HL-60/S4 (cell line): ENCODE data around the gene ERBB2.
"Not testable (repeated sequence)": the region's sequence is repeated elsewhere in the genome, so short reads cannot be mapped to it uniquely, and the experiment has no call there.

Experiments
- in situ Hi-C: fragments of 300-500 bp; cut with MboI; formaldehyde crosslinking; loops from 2 replicates; pipeline ENCODE4 v1.14.3; 2022; ENCODE audit warnings: low sequenced_read_pairs

ERBB2 gene

DNA sequence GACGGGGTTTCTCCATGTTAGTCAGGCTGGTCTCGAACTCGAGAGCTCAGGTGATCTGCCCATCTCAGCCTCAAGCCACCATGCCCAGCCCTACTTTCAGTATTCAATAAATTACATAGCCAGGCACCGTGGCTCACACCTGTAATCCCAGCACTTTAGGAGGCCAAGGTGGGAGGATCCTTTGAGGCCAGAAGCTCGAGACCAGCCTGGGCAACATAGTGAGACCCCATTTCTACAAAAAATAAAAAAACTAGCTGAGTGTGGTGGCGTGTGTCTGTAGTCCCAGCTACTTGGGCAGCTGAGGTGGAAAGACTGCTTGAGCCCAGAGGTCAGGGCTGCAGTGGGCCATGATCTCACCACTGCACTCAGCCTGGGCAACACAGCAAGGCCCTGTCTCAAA lies 22.2 kb downstream of the ERBB2 start:
- in situ Hi-C loops, result no loop called here

DNA sequence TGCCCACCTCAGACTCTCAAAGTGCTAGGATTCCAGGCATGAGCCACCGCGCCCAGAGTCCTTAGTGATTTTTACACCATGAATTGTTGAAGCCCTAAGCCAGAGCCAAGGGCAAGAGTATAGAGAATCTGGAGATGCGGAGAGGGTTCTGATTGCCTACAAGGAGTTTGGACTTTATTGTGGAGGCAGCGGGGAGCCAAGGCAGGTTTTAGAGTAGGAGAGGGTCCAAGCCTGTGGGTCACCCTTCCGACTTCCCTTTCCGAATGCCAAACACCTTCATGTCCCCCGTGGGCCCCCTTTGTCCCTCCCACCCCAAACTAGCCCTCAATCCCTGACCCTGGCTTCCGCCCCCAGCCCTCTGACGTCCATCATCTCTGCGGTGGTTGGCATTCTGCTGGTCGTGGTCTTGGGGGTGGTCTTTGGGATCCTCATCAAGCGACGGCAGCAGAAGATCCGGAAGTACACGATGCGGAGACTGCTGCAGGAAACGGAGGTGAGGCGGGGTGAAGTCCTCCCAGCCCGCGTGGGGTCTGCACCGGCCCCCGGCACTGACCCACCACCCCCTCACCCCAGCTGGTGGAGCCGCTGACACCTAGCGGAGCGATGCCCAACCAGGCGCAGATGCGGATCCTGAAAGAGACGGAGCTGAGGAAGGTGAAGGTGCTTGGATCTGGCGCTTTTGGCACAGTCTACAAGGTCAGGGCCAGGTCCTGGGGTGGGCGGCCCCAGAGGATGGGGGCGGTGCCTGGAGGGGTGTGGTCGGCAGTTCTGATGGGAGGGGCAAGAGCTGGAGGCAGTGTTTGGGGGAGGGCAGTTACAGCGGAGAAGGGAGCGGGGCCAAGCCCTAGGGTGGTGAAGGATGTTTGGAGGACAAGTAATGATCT lies 23.3 kb downstream of the ERBB2 start:
- in situ Hi-C loops, result no loop called here

DNA sequence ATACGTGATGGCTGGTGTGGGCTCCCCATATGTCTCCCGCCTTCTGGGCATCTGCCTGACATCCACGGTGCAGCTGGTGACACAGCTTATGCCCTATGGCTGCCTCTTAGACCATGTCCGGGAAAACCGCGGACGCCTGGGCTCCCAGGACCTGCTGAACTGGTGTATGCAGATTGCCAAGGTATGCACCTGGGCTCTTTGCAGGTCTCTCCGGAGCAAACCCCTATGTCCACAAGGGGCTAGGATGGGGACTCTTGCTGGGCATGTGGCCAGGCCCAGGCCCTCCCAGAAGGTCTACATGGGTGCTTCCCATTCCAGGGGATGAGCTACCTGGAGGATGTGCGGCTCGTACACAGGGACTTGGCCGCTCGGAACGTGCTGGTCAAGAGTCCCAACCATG lies 24.9 kb downstream of the ERBB2 start:
- in situ Hi-C loops, result no loop called here

DNA sequence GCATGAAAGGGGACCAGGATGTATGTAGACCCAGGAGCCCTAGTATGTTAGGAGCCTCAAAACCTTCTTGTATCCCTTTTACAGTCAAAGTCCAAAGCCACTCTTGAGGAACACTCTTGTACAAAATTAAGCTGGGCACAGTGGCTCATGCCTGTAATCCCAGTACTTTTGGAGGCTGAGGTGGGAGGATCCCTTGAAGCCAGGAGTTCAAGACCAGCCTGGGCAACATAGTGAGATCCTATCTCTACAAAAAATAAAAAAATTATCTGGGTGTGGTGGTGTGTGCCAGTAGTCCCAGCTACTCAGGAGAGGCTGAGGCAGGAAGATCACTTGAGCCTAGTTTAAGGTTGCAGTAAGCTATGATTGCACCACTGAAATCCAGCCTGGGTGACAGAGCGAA lies 26.1 kb downstream of the ERBB2 start:
- in situ Hi-C loops, result not testable (repeated sequence)

DNA sequence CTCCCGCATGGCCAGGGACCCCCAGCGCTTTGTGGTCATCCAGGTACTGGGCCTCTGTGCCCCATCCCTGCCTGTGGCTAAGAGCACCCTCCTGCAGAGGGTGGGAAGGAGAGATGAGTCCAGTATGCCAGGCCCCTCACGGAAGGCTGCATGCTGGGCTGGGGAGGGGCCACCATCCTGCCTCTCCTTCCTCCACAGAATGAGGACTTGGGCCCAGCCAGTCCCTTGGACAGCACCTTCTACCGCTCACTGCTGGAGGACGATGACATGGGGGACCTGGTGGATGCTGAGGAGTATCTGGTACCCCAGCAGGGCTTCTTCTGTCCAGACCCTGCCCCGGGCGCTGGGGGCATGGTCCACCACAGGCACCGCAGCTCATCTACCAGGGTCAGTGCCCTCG lies 26.8 kb downstream of the ERBB2 start:
- in situ Hi-C loops, result no loop called here

DNA sequence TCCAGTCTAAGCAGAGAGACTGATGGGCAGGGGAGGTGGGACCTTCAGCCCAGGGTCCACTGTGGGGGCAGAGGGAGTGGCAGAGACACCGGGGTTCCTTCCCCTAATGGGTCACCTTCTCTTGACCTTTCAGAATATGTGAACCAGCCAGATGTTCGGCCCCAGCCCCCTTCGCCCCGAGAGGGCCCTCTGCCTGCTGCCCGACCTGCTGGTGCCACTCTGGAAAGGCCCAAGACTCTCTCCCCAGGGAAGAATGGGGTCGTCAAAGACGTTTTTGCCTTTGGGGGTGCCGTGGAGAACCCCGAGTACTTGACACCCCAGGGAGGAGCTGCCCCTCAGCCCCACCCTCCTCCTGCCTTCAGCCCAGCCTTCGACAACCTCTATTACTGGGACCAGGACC lies 27.7 kb downstream of the ERBB2 start:
- in situ Hi-C loops, result no loop called here

DNA sequence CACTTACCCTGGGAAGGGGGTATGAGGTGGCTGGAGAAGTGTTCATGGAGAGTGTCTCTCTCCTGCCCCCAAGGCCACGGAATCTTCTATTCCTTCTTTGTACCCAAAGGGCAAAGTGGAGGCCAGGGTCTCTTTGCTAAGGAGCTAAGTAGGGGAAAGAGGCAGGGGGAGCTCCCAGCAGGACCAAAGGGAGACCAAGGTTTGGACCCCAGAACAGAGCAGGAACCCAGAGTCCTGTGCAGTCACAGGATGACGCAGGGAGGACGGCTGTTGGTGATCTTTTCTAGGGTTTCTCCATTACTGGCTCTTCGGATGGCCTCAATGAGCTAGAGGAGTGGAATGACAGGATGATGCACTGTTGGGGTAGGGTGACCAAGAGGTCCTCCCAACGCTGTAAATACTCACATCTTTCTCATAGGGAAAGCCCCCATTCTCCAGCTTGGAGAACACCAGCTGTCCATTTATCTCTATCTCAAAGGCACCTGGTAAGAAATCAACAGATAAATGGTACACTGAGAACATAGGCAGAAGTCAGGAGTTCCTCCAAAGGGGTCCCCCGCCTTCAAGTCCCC lies 29.5 kb downstream of the ERBB2 start:
- in situ Hi-C loops, result no loop called here

- in situ Hi-C loops, result no loop called here
These were observed 30.4 kb downstream of the ERBB2 start, which contains the start of gene MIEN1 for GRCh38 chr17:39730095-39730921. MIEN1 (minus strand) TSS chr17:39730532; CDS start chr17:39730495, 37 bp downstream.

DNA sequence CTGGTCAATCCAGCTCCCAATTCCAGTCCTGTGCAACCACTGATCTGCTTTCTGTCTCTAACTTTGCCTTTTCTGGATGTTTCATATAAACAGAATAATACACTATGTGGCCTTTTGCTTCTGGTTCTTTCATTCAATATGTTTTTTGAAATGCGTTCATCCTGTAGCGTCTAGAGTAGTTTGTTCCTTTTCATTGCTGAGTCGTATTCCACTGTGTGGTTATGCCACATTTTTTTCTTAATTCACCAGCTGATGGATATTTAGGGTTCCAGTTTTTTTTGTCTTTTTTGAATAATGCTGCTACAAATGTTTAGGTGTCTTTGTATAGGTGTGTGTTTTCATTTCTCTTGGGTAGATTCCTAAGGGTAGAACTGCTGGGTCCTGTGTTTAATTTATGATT lies 32.7 kb downstream of the ERBB2 start:
- in situ Hi-C loops, result no loop called here

DNA sequence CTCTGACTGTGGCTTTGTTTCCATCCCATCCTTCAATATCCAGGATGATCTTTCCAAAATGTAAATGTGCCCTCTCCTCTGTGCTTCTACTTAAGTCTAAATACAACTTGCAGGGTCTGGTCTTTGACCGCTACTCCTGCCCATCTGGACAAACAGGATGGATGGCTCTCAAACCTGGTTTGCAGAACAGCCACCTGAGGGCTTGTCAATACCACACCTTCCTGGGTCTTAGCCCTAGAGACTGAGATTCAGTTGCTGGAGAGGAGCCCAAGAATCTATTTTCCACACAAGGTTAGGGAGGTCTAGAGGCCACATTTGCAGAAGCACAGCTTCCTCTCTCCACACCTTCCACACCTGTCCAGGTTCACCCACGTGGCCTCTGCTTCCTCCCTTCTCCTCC lies 36.0 kb downstream of the ERBB2 start:
- in situ Hi-C loops, result no loop called here

DNA sequence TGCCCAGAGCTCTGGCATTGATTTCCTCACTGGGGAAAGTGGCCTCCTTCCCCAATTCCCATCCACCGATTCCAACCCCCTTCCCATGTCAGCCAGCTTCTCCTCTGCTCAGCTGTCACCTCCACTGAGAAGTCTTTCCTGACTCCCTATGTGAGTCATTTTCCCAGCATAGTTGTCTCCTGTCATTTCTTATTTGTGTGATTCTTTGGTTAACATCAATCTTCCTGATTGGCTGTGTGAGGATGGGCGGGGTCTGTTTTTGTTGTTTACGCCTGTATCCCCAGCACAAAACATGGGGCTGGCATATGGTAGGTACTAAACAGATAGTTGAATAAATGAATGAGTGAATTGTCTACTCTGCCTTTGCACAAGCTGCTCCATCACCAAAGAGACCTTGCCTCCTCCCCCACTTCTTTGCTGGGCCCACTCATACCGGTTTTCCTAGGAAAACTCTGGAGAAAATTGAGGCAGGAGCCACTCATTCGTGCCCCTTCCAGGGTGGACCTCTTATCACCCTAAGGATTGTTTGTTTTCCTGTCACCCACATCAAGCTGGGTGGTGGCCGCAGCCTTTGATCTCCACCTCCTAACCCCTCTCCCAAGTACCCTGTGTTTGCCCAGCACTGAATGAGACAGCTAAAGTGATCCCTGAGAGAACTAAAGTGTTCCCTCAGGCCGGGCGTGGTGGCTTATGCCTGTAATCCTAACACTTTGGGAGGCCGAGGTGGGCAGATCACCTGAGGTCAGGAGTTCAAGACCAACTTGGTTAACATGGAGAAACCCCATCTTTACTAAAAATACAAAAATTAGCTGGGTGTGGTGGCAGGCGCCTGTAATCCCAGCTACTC lies 36.7 kb downstream of the ERBB2 start:
- in situ Hi-C loops, result no loop called here

GRCh38 chr17:39737206-39737759 lies 37.4 kb downstream of the ERBB2 start:
- in situ Hi-C loops, result no loop called here

DNA sequence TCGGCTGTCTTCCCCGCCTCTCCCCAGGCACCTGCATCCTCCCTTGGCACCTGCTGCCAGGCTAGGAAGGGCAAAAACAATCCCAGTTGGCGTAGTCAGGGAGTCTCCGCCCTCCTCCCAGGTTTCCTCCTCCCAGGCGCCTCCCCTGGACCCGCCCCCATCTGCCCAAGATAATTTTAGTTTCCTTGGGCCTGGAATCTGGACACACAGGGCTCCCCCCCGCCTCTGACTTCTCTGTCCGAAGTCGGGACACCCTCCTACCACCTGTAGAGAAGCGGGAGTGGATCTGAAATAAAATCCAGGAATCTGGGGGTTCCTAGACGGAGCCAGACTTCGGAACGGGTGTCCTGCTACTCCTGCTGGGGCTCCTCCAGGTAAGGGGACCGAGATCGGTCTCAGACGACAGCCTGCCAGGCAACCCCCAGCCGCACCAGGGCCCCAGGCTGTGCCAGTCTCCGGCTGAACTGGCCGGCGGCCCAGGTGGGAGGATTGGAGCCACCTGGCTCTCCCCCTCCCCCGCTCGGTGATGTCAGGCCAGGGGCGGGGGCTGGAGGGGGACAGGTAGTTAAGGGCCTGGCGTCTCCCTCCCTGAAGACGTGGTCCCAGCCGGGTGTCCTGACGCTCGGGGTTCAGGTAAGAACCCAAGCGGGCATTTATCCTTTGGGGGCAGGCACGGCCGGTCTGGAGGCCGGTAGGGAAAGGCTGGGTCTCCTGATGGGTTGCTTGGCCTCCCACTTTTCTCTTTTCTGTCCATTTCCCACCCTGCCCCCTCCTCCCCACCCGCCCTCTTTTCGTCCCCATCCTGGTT lies 38.1 kb downstream of the ERBB2 start, which contains the start of gene GRB7:
Gene GRB7, plus strand, starts transcription at position 179 of the 808 bp plus-strand sequence. CDS start 4,364 bp downstream, outside the sequence.
- in situ Hi-C loops, result no loop called here

- in situ Hi-C loops, result no loop called here
These were observed 38.7 kb downstream of the ERBB2 start for GRCh38 chr17:39738568-39738901.

DNA sequence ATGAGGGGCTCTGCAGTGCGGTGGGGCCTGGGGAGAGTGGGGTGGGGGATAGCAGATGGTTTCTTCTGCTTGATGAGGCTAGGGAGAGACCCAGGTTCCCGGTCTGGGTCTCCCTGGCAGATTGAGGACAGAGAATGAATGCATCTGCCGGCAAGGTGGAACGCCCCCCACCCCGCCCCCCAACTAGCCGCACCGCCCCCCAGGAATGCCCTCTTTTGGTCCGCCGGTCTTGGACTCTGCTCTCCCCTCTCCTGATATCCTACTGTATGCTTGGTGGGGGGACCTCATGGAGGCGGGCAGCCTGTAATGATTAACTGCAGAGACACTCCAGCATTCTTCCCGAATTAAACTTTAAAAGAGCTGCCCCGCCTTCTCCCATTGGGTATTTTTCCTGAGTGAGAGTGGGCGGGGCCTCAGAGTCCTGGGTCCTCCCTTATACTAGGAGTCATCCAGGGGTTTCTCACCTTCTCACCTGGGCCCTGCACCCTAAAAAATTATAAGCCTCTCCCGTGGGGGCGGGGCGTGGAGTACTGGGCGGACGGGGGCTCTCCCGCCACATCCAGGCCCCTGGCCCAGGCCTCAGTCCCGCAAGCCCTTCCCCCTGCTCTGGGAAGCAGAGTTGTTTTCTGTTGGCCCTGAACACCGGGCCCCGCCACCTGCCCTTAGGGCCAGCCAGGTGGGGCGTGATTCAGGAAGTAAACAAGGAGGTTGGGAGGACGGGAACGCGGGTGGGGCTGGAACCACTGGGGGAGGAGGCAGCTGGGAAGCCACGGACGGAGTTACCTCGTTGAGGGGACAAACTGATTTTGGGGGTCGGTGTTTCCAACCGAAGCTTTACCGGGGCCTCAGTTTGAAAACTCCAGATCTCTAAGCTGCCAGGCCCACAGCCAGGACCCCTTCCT lies 39.4 kb downstream of the ERBB2 start:
- in situ Hi-C loops, result no loop called here

- in situ Hi-C loops, result loop anchor here (10.0 kb wide), 1 partner anchor 55 kb away; the partner anchor contains the start of gene PGAP3
These were observed 40.1 kb downstream of the ERBB2 start for GRCh38 chr17:39739885-39740356.

DNA sequence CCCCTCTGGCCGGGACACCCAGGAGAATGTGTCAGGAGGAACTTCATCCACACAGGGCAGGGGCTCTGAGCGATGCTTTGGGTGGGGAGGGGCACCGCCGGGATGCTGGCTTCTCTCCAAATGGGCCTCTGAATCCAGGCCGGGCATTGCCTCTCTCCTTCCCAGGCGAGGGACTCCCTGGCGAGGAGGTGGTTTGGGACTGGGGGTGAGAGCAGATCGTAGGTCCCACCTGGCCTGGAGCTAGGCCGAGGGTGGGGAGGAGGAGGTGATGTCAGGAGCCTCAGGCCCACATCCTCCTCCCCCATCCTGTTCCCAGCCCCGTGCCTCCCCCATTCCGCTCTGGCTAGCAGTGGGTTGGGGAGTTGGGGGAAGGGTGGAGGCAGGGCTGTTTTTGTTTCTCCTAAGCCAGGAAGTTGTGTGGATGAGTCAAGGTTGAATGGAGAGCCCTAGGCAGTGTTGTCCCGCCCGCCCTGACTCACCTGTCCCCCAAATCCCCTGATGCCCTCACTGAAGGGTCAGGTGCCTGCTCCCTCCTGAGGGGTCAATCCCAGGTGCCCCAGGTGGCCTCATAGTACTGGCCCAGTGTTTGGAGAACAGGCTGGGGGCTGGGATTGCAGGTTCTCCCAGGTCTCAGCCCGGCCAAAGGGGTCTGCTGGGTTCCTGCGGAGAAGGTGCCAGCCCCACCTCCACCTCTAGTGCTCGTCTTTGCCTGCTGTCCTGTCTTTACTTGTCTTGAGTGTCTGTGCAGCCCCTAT lies 40.7 kb downstream of the ERBB2 start:
- in situ Hi-C loops, result loop anchor here (10.0 kb wide), 1 partner anchor 56 kb away; the partner anchor contains the start of gene PGAP3
